Smooth muscle cell (in vitro differentiated cells): Measurements from ENCODE around the gene RRP1B. TPM values are rescaled to one million over a fixed set of nuclear protein-coding genes. Genes with fewer than 3 reads are reported as not detected.
A peak's percentile ranks its signal among the peaks of the same experiment; 100 is the strongest.

Experiments used
- DNase-seq: peaks from one replicate; lab custom pipeline; 2025; ENCODE audit not compliant: unreplicated experiment; lab: John Stamatoyannopoulos, UW
- H2AFZ ChIP-seq: fragments of 200-600 bp; sonication (generic); 2 replicates; pipeline ENCODE4 v1.6.0; 2016; ENCODE audit warnings: antibody characterized with exemption, low read depth, mild to moderate bottlenecking
- H3F3A ChIP-seq: fragments of 200-600 bp; sonication (generic); 2 replicates; pipeline ENCODE4 v1.6.0; 2017; ENCODE audit warnings: antibody characterized with exemption, low read depth
- H3K27ac ChIP-seq: fragments of 200-600 bp; sonication (generic); 2 replicates; pipeline ENCODE4 v1.5.1; 2016; ENCODE audit warnings: low read depth, mild to moderate bottlenecking
- H3K27me3 ChIP-seq: fragments of 200-600 bp; sonication (generic); 2 replicates; pipeline ENCODE4 v1.6.1; 2016; ENCODE audit warnings: low read depth, mild to moderate bottlenecking
- H3K36me3 ChIP-seq: fragments of 200-600 bp; sonication (generic); 2 replicates; pipeline ENCODE4 v1.5.1; 2016; ENCODE audit warnings: low read depth
- H3K4me1 ChIP-seq: fragments of 200-600 bp; sonication (generic); 2 replicates; pipeline ENCODE4 v1.5.1; 2016; ENCODE audit warnings: low read depth
- H3K4me2 ChIP-seq: fragments of 200-600 bp; sonication (generic); 2 replicates; pipeline ENCODE4 v1.6.0; 2016; ENCODE audit warnings: mild to moderate bottlenecking
- H3K4me3 ChIP-seq: fragments of 200-600 bp; sonication (generic); 2 replicates; pipeline ENCODE4 v1.5.1; 2016; ENCODE audit warnings: mild to moderate bottlenecking
- H3K79me2 ChIP-seq: fragments of 200-600 bp; sonication (generic); 2 replicates; pipeline ENCODE4 v1.6.0; 2016; ENCODE audit warnings: low read depth, mild to moderate bottlenecking
- H3K9ac ChIP-seq: fragments of 200-600 bp; sonication (generic); 2 replicates; pipeline ENCODE4 v1.6.0; 2016; ENCODE audit warnings: low read depth
- H3K9me3 ChIP-seq: fragments of 200-600 bp; sonication (generic); replicated peaks from 2 replicates; pipeline ENCODE4 v1.5.1; 2016; ENCODE audit warnings: low read depth
- H4K20me1 ChIP-seq: fragments of 200-600 bp; sonication (generic); 2 replicates; pipeline ENCODE4 v1.6.0; 2016; ENCODE audit warnings: low read depth
- WGBS: methylation state at CpG from one replicate; pipeline ENCODE4 v1.1.7; 2016; ENCODE audit warnings: low lambda C conversion rate; 5-methylcytosine and 5-hydroxymethylcytosine counted together
- polyA plus RNA-seq: library from polyadenylated mRNA; unstranded; fragments of >200 nt; fragmentation: Nextera tagmentation; extraction: Ambion mirVana; gene quantifications from 2 replicates; pipeline ENCODE4 v1.2.1, GENCODE V29; 2016
- total RNA-seq: library from RNA; depleted of rRNA; stranded (reverse); fragments of >200 nt; gene quantifications from 2 replicates; pipeline ENCODE4 v1.2.3, GENCODE V29; 2014
- TF ChIP-seq, protein P1 (sequence below): fragments of 200-600 bp; sonication (generic); IDR thresholded peaks from 2 replicates; pipeline ENCODE4 v1.5.1; 2017; ENCODE audit warnings: borderline replicate concordance, mild to moderate bottlenecking, antibody characterized with exemption; ENCODE audit not compliant: insufficient read depth, poor library complexity, severe bottlenecking

The RRP1B gene
- total and polyA plus RNA-seq, 2 experiments from 2014 or later, result 10.6 to 19.3 TPM

DNA sequence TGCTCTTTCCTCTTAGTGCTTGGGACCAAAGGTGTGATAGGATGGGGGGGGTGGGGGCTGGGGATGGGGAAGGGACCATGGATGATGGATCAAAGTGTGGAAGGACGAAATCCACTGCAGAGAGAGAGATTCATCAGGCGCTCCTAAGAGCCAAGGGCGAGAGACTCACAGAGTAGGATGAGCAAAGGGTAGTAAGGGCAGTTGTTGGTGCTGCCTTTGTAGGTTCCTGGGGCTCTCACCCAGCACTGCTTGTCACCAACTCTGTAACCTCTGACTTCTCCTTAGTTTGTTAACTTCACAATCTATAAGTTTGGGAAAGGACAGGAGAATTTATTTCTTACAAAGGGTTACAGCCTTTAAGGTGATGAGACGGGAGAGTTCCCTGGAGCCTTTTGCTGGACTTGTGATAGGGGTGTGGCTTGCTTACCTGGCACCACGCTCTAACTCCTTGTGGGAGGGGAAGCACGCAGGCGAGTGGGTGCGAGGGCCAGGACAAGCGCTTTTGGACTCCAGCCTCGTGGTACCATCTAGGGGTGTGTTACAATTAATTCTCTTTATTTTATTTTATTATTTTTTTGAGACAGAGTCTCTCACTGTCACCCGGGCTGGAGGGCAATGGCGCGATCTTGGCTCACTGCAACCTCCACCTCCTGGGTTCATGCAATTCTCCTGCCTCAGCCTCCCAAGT, 58.0 kb downstream of the RRP1B start:
- H3K36me3 ChIP-seq, result no peaks in the 10 kb centered on the region
- no peaks in the 10 kb centered on the region for H3K9me3 ChIP-seq
- H3K9ac ChIP-seq, result no peak overlapping the region
- no peak for DNase-seq
- no peak overlapping the region for H3K4me2 ChIP-seq
- H4K20me1 ChIP-seq, result peaks cover 28% of the 10 kb centered on the region
- TF ChIP-seq, protein P1, sequence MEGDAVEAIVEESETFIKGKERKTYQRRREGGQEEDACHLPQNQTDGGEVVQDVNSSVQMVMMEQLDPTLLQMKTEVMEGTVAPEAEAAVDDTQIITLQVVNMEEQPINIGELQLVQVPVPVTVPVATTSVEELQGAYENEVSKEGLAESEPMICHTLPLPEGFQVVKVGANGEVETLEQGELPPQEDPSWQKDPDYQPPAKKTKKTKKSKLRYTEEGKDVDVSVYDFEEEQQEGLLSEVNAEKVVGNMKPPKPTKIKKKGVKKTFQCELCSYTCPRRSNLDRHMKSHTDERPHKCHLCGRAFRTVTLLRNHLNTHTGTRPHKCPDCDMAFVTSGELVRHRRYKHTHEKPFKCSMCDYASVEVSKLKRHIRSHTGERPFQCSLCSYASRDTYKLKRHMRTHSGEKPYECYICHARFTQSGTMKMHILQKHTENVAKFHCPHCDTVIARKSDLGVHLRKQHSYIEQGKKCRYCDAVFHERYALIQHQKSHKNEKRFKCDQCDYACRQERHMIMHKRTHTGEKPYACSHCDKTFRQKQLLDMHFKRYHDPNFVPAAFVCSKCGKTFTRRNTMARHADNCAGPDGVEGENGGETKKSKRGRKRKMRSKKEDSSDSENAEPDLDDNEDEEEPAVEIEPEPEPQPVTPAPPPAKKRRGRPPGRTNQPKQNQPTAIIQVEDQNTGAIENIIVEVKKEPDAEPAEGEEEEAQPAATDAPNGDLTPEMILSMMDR, result no peak
- no peak overlapping the region for H2AFZ ChIP-seq
- peaks cover 14% of the 10 kb centered on the region for H3K4me1 ChIP-seq
- peak overlapping the region; percentile 19 for H3K27ac ChIP-seq
- no peaks in the 10 kb centered on the region for H3K27me3 ChIP-seq
- WGBS, result 93% methylated on average over 13 of the region's 13 CpGs
- H3F3A ChIP-seq, result peaks cover 3% of the 10 kb centered on the region
- H3K79me2 ChIP-seq, result peaks cover 32% of the 10 kb centered on the region
- no peak overlapping the region for H3K4me3 ChIP-seq

DNA sequence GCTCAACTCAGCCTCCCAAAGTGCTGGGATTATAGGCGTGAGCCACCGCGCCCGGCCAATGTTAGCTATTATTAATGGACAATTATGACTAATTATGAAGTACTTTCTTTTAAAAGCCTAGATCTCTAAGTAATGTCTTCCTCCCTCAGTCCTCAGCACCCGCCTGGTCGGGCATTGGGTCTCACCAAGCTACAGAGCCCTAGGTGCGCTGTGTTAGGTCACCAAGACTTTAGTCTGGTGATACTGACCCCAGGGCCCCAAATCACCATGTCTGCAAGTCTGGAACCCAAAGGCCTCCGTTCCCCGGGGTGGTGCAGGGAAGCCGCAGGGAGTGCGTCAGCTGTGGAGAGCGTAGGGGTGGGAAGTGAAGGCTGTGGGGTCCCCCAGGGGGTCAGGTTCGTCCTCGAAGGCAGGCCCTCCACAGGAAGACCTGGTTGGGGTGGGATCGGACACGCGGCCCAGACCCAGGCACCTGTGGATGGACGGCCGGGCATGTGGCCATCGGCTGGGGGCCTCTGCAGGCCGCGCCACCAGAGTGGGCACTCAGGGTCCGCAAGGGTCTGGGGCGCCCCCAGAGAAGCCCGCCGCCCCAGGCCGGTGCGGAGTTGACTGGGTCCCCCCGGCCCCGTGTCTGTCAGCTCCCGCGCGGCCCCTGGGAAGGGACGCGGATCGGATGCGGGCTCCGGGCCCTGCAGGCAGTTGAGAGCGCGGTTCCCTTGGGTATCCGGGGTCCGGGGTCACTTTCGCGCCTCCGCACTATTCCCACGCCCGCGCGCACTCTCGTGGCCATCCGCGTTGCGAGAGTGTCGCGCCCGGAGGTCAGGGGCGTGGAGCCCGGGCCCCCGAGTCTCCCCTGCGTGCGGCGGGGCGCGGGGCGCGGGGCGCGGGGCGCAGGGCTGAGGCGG, 58.9 kb downstream of the RRP1B start:
- H3K27me3 ChIP-seq, result no peaks in the 10 kb centered on the region
- peak overlapping the region; percentile 90 for H2AFZ ChIP-seq
- no peak for DNase-seq
- peaks cover 14% of the 10 kb centered on the region for H3K4me1 ChIP-seq
- H3K4me3 ChIP-seq, result peak overlapping the region; percentile 86
- peaks cover 41% of the 10 kb centered on the region for H3K79me2 ChIP-seq
- no peak overlapping the region for H3K27ac ChIP-seq
- H3F3A ChIP-seq, result peaks cover 3% of the 10 kb centered on the region
- no peaks in the 10 kb centered on the region for H3K36me3 ChIP-seq
- peaks cover 37% of the 10 kb centered on the region for H4K20me1 ChIP-seq
- H3K9me3 ChIP-seq, result no peaks in the 10 kb centered on the region
- peak overlapping the region; percentile 98 for H3K4me2 ChIP-seq
- TF ChIP-seq, protein P1, result no peak
- peak overlapping the region; percentile 93 for H3K9ac ChIP-seq
- 36% methylated on average over 61 of the region's 70 CpGs for WGBS

DNA sequence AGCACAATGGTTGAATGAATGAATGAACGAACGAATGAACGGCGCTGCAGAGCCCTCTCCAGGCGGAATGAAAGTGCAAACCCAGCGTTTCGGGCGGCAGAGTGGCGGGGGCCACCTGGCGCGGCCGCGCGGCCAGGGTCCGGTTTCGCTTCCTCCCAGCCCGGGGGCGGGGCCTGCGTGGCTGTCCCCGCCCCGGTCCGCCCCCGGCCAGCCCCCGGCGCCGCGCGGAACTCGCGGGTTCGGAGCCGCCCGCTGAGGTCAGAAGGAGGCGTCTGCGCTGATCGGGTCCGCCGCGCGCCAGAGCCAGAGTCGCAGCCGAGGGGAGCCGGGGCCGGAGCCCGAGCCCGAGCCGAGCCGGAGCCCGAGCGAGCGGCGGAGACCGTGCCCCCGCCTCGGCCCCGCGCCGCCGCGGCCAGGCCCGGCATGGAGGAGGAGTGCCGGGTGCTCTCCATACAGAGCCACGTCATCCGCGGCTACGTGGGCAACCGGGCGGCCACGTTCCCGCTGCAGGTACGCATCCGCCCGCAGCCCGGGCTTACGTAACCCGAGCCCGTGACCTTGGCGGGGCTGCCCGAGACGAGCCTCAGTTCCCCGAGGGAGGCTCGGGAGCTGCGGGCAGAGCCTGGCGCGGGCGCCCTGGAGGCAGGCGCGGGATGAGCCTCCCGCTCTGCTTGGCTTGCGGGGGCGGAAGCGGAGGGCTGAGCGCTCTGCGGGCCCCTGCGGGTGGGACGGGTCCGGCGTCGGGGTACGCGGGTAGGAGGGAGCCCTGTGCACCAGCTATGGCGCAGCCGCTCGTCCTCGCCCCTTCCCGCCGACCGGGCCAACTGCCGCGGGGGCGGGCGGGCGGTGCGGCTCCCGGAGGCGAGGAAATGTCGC, 59.8 kb downstream of the RRP1B start, which contains the start of gene PDXK:
PDXK (plus strand) TSS at position 258 of the 876 bp plus-strand sequence; CDS start at position 424, 166 bp downstream.
- TF ChIP-seq, protein P1, result no peak
- Histone ChIP-seq H3F3A (peaks cover 3% of the 10 kb centered on the region), H2AFZ (peak within 1 kb of the TSS; percentile 90), H3K4me1 (peaks cover 14% of the 10 kb centered on the region), H3K4me2 (peak within 1 kb of the TSS; percentile 98), H4K20me1 (peaks cover 46% of the 10 kb centered on the region), H3K27ac (peak within 1 kb of the TSS; percentile 83), H3K79me2 (peaks cover 50% of the 10 kb centered on the region), H3K9me3 (no peaks in the 10 kb centered on the region), H3K36me3 (no peaks in the 10 kb centered on the region), H3K9ac (peak within 1 kb of the TSS; percentile 93), H3K4me3 (peak within 1 kb of the TSS; percentile 86), H3K27me3 (no peaks in the 10 kb centered on the region)
- whole genome bisulfite sequencing, result under 1% methylated on average over 69 of the region's 117 CpGs
- peak; percentile 60 for DNase-seq
